Measurements from ENCODE around the gene WSCD2. TPM values are rescaled to one million over a fixed set of nuclear protein-coding genes. Genes with fewer than 3 reads are reported as not detected.

Gene WSCD2
- total RNA-seq, 2 experiments from 2014 or later = not detected

- Histone ChIP-seq H3K4me1 (ENCODE audit: insufficient read depth, low read length, poor library complexity, severe bottlenecking) (no peaks in the 10 kb centered on the region), H3K27ac (ENCODE audit: low read depth, low read length, poor library complexity, severe bottlenecking) (no peak overlapping the region), H3K4me2 (ENCODE audit: low read length) (no peak overlapping the region), H3K79me2 (ENCODE audit: insufficient read depth, low read depth, low read length) (no peaks in the 10 kb centered on the region), H3K9me3 (ENCODE audit: low read length) (no peaks in the 10 kb centered on the region), H3K9me2 (ENCODE audit: insufficient read depth, low read length) (no peaks in the 10 kb centered on the region), H4K20me1 (ENCODE audit: insufficient read depth, low read length) (no peaks in the 10 kb centered on the region), H3K4me3 (ENCODE audit: low read depth, low read length, poor library complexity, severe bottlenecking) (no peak overlapping the region), H3K36me3 (ENCODE audit: insufficient read depth, low read length) (no peaks in the 10 kb centered on the region), H2AFZ (ENCODE audit: low read length) (no peak overlapping the region)
- intact Hi-C loops (cut with micrococcal nuclease; ENCODE audit: unreplicated experiment) = no loop called here
- DNase-seq (ENCODE audit: low spot score) = no peak
- ChIA-PET CTCF (ENCODE audit: unreplicated experiment) (no interaction called here), POLR2A (no interaction called here)
- no peak for TF ChIP-seq EZH2phosphoT487 (IDR thresholded peaks at IDR 0.05; ENCODE audit: borderline replicate concordance, low read depth, low read length)
- TF ChIP-seq, protein P1, sequence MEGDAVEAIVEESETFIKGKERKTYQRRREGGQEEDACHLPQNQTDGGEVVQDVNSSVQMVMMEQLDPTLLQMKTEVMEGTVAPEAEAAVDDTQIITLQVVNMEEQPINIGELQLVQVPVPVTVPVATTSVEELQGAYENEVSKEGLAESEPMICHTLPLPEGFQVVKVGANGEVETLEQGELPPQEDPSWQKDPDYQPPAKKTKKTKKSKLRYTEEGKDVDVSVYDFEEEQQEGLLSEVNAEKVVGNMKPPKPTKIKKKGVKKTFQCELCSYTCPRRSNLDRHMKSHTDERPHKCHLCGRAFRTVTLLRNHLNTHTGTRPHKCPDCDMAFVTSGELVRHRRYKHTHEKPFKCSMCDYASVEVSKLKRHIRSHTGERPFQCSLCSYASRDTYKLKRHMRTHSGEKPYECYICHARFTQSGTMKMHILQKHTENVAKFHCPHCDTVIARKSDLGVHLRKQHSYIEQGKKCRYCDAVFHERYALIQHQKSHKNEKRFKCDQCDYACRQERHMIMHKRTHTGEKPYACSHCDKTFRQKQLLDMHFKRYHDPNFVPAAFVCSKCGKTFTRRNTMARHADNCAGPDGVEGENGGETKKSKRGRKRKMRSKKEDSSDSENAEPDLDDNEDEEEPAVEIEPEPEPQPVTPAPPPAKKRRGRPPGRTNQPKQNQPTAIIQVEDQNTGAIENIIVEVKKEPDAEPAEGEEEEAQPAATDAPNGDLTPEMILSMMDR (conservative IDR thresholded peaks at IDR 0.05; ENCODE audit: low read length) = no peak
- BruUV-seq (replicated peaks) = no TSS peak
Observed at GRCh38 chr12:108143144-108143543, 14.1 kb downstream of the WSCD2 start.

- no peaks in the 10 kb centered on the region for H3K79me2 ChIP-seq (ENCODE audit: insufficient read depth, low read depth, low read length)
- POLR2A ChIA-PET = interaction anchor here (0.6 kb wide), 1 partner anchor 1265 kb away, joined by 3 read pairs; no protein-coding TSS in a partner anchor
- no peak overlapping the region for H3K27ac ChIP-seq (ENCODE audit: low read depth, low read length, poor library complexity, severe bottlenecking)
- no peaks in the 10 kb centered on the region for H3K36me3 ChIP-seq (ENCODE audit: insufficient read depth, low read length)
- no peaks in the 10 kb centered on the region for H3K4me1 ChIP-seq (ENCODE audit: insufficient read depth, low read length, poor library complexity, severe bottlenecking)
- no peak for DNase-seq (ENCODE audit: low spot score)
- CTCF ChIA-PET (ENCODE audit: unreplicated experiment) = interaction anchor here (0.5 kb wide), 1 partner anchor 112 kb away, joined by 3 read pairs; no protein-coding TSS in a partner anchor
- H4K20me1 ChIP-seq (ENCODE audit: insufficient read depth, low read length) = no peaks in the 10 kb centered on the region
- intact Hi-C loops (cut with micrococcal nuclease; ENCODE audit: unreplicated experiment) = no loop called here
- H3K4me3 ChIP-seq (ENCODE audit: low read depth, low read length, poor library complexity, severe bottlenecking) = no peak overlapping the region
- H3K4me2 ChIP-seq (ENCODE audit: low read length) = no peak overlapping the region
- TF ChIP-seq, protein P1 (conservative IDR thresholded peaks at IDR 0.05; ENCODE audit: low read length) = no peak
- no peak for TF ChIP-seq EZH2phosphoT487 (IDR thresholded peaks at IDR 0.05; ENCODE audit: borderline replicate concordance, low read depth, low read length)
- H2AFZ ChIP-seq (ENCODE audit: low read length) = no peak overlapping the region
- no peaks in the 10 kb centered on the region for H3K9me2 ChIP-seq (ENCODE audit: insufficient read depth, low read length)
- no peaks in the 10 kb centered on the region for H3K9me3 ChIP-seq (ENCODE audit: low read length)
- no TSS peak for BruUV-seq (replicated peaks)
Observed at GRCh38 chr12:108144080-108144479, 15.0 kb downstream of the WSCD2 start.

DNA sequence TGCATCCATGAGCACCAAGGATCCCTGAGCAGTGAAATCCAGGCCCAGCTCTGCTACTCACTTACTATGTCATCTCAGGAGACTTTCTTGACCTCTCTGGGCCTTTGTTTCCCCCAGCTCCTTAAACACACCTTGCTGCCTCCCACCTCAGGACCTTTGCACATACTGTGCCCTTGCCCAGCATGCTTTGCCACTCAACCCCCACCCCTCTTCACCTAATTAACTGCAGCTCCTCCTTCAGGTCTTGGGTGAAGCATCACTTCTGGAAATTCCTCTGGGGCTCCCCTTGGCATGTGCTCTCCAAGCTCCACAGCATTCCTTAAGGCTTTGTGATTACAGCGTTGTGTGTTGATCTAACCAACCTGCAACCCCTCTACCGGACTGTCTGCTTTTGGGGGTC, 15.9 kb downstream of the WSCD2 start:
- TF ChIP-seq EZH2phosphoT487 (IDR thresholded peaks at IDR 0.05; ENCODE audit: borderline replicate concordance, low read depth, low read length) = no peak
- TF ChIP-seq, protein P1 (conservative IDR thresholded peaks at IDR 0.05; ENCODE audit: low read length) = no peak
- POLR2A ChIA-PET = no interaction called here
- intact Hi-C loops (cut with micrococcal nuclease; ENCODE audit: unreplicated experiment) = no loop called here

More for the DNA sequence above, 15.9 kb downstream of the WSCD2 start:
- H3K9me3 ChIP-seq (ENCODE audit: low read length) = no peaks in the 10 kb centered on the region
- H2AFZ ChIP-seq (ENCODE audit: low read length) = no peak overlapping the region
- BruUV-seq (replicated peaks) = no TSS peak
- no peak overlapping the region for H3K4me2 ChIP-seq (ENCODE audit: low read length)
- H3K79me2 ChIP-seq (ENCODE audit: insufficient read depth, low read depth, low read length) = no peaks in the 10 kb centered on the region
- CTCF ChIA-PET (ENCODE audit: unreplicated experiment) = no interaction called here
- H3K9me2 ChIP-seq (ENCODE audit: insufficient read depth, low read length) = no peaks in the 10 kb centered on the region
- H4K20me1 ChIP-seq (ENCODE audit: insufficient read depth, low read length) = no peaks in the 10 kb centered on the region
- H3K27ac ChIP-seq (ENCODE audit: low read depth, low read length, poor library complexity, severe bottlenecking) = no peak overlapping the region
- H3K4me3 ChIP-seq (ENCODE audit: low read depth, low read length, poor library complexity, severe bottlenecking) = no peak overlapping the region
- DNase-seq (ENCODE audit: low spot score) = no peak
- H3K4me1 ChIP-seq (ENCODE audit: insufficient read depth, low read length, poor library complexity, severe bottlenecking) = no peaks in the 10 kb centered on the region
- H3K36me3 ChIP-seq (ENCODE audit: insufficient read depth, low read length) = no peaks in the 10 kb centered on the region
